Measurements from ENCODE around the gene RAP1GDS1.
A peak's percentile ranks its signal among the peaks of the same experiment; 100 is the strongest.
"Not testable (repeated sequence)": the region's sequence is repeated elsewhere in the genome, so short reads cannot be mapped to it uniquely, and the experiment has no call there.

Gene RAP1GDS1

GRCh38 chr4:98289375-98289774, 28.2 kb downstream of the RAP1GDS1 start:
- peak; percentile 13 for DNase-seq

- DNase-seq, result no peak
Observed at GRCh38 chr4:98290511-98290910, 29.3 kb downstream of the RAP1GDS1 start.

GRCh38 chr4:98293104-98293887, 32.1 kb downstream of the RAP1GDS1 start:
- peak; percentile 5 for DNase-seq

- no peak for DNase-seq
Observed at GRCh38 chr4:98298022-98298421, 36.8 kb downstream of the RAP1GDS1 start.

GRCh38 chr4:98300706-98301105, 39.5 kb downstream of the RAP1GDS1 start:
- DNase-seq, result no peak

- no peak for DNase-seq
Observed at GRCh38 chr4:98305576-98305975, 44.4 kb downstream of the RAP1GDS1 start.

- DNase-seq, result no peak
Observed at GRCh38 chr4:98310867-98311266, 49.7 kb downstream of the RAP1GDS1 start.

- DNase-seq, result no peak
Observed at GRCh38 chr4:98311656-98312055, 50.5 kb downstream of the RAP1GDS1 start.

- DNase-seq, result no peak
Observed at GRCh38 chr4:98314791-98315565, 53.8 kb downstream of the RAP1GDS1 start.

- DNase-seq, result no peak
Observed at GRCh38 chr4:98318521-98318920, 57.3 kb downstream of the RAP1GDS1 start.

- no peak for DNase-seq
Observed at GRCh38 chr4:98319021-98319420, 57.8 kb downstream of the RAP1GDS1 start.

GRCh38 chr4:98326168-98326567, 65.0 kb downstream of the RAP1GDS1 start:
- DNase-seq, result no peak

GRCh38 chr4:98327694-98328093, 66.5 kb downstream of the RAP1GDS1 start:
- no peak for DNase-seq

- not testable (repeated sequence) for DNase-seq
Observed at GRCh38 chr4:98329879-98330640, 68.9 kb downstream of the RAP1GDS1 start.

GRCh38 chr4:98332017-98332416, 70.8 kb downstream of the RAP1GDS1 start:
- no peak for DNase-seq

- DNase-seq, result no peak
Observed at GRCh38 chr4:98334461-98334860, 73.3 kb downstream of the RAP1GDS1 start.

- no peak for DNase-seq
Observed at GRCh38 chr4:98338761-98339438, 77.7 kb downstream of the RAP1GDS1 start.

- DNase-seq, result no peak
Observed at GRCh38 chr4:98341309-98341708, 80.1 kb downstream of the RAP1GDS1 start.

GRCh38 chr4:98343626-98344025, 82.4 kb downstream of the RAP1GDS1 start:
- DNase-seq, result no peak

GRCh38 chr4:98345838-98346237, 84.7 kb downstream of the RAP1GDS1 start:
- no peak for DNase-seq

GRCh38 chr4:98352396-98352795, 91.2 kb downstream of the RAP1GDS1 start:
- DNase-seq, result peak; percentile 25

- peak; percentile 43 for DNase-seq
Observed at GRCh38 chr4:98352940-98353339, 91.8 kb downstream of the RAP1GDS1 start.
